CD4-positive, alpha-beta T cell treated with Interleukin-12 subunit alpha and Interleukin-12 subunit beta, for 1 hour (primary cell): ENCODE measurements around the gene MTCP1.

Experiments used
- DNase-seq: peaks from one replicate; pipeline ENCODE4 v3.0.0-alpha.2; 2020

The MTCP1 gene

DNA sequence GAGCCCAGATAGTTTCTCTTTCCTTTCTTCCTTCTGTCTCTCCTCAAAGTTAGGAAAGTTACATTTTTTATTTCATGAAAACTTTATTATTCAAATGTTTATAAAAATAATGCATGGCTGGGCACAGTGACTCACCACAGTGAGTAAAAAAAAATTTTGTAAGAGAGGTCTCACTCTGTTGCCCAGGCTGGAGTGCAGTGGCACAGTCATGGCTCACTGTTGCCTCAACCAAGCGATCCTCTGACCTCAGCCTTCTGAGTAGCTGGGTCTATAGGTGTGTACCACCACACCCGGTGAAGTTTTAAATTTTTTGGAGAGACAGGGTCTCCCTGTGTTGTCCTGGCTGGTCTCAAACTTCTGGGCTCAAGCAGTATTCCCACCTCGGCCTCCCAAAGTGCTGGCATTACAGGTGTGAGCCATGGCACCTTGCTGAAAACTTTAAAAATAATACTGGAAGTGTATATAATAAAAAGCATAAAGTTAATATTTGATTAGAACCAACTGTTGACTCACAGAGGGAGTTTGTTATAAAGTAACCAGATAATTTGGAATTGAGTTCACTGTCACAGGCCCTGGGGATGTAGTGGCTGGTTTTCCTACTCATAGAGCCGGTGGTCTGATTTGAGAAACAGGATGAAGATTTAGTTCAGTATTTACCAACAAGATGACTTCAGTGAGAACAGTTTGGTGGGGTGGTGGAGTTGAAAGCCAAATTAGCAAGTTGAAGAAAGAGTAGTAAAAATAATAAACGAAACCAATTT, 18.0 kb downstream of the MTCP1 start:
- no peak for DNase-seq

DNA sequence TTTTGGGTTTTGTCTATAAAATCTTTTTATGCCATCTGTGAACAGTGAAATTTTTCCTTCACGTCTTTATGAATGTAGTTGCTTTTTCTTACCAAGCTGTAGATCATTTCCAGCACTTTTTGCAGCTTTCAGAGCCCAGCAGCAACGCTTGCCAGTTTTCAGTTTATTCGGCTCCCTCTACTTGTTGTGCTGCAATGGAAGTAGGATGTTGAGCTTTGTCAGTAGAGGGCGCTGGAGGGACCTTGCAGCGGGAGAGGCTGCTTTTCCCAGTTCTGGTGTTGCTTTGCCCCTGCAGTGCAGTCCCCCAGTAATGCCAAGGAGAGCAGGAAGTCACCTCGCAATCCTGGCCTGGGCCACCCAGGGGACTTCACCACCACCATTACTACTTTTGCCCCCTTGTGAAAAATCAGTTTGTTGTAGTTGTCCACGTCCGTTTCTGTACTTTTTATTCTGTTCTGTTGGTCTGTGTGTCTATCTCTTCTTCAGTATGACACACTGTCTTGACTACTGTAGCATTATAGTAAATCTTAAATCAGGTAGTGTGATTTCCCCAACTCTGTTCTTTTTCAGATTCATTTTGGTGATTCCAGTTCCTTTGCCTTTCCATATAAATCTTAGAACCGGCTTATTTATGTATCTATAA, 21.8 kb downstream of the MTCP1 start:
- peak; percentile 58 for DNase-seq

DNA sequence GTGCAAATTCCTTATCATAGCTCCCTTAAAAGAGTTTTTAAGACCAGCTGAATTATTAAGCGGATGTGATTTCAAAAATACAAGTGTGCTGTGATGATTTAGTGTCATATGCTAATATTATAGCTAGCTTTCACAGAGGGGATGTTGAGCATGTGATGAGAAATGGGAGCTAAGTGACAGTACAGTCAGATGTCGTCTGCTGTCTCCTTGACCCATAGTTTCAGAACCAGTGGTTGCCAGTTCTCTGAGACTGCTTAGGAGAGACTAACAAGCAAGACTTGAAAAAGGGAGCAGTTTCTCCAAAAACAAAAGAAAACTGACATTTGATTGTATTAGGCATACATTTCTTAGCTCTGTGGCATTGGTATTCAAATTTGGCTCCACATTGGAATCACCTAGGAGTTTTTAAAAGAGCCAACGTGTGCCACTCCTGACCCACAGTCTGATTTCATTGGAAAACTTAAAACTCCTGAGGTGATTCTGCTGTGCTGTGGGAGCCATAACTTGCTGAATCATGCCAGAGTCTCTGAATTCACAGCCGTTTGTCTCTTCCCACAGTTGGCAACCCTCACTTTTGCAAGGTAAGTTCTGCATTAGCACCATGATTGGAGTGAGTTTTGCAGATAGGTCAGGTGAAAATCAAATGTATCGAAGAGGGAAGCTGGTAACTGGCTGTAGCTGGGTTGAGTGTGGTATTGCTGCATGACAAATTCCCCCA, 24.0 kb downstream of the MTCP1 start:
- DNase-seq = no peak

DNA sequence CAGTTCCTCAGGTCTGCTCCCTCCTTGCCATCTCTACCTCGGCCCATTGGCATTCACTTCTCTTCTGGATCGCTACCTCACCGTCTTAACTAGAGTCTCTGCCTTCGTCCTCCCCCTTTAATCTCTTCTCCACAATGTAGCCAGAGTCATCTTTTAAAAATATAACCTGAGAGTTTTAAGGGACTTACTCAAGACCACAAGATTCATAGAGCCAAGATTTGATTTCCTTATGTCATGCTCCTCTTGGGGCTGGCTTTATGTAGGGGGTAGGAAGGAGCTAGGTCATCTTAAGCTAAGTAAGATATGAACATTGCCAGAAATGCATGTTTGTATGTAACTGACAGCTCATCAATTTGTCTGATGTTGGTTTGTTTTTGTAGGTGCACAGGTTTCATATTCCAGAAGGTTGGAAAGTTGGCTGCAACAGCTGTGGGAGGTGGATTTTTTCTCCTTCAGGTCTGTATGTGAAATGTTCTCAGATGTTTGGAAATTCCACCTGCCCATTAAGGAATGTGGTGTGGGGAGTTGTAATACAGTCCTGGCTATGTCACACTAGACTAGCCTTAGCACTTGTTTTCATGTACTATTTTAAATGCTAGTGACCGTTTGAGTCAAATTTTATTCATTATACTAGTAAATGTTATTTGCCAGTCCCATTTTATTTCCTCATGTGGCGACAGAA, 24.7 kb downstream of the MTCP1 start:
- no peak for DNase-seq

DNA sequence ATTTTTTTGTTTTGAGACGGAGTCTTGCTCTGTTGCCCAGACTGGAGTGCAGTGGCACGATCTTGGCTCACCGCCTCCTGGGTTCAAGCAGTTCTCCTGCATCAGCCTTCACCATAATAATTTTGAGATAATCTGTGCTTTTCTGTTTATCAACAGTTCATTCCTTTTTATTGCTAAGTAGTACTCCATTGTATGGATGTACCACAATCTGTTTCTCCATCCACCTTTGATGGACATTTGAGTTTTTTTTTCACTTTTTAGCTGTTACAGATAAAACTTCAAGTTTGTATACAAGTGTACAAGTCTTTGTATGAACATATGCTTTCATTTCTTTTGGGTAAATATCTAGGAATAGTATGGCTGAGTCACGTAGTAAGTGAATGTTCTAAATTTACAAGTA, 35.2 kb downstream of the MTCP1 start:
- DNase-seq = no peak

DNA sequence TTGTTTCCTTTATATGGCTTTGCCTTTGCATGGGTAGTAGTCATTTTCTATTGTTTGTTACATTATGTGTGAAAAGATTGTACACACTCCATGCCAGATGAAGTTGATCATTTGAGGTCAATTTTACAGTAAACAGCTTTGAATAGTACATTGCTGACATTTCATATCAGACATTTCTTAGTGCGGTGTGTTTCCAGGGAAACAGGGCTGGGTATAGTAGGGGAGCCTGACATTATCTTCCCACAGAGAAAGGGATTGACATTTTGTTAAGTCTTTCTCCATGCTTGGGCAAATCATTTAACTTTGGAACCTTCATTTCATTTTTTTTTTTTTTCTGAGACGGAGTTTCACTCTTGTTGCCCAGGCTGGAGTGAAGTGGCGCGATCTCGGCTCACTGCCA, 39.3 kb downstream of the MTCP1 start:
- DNase-seq = no peak

DNA sequence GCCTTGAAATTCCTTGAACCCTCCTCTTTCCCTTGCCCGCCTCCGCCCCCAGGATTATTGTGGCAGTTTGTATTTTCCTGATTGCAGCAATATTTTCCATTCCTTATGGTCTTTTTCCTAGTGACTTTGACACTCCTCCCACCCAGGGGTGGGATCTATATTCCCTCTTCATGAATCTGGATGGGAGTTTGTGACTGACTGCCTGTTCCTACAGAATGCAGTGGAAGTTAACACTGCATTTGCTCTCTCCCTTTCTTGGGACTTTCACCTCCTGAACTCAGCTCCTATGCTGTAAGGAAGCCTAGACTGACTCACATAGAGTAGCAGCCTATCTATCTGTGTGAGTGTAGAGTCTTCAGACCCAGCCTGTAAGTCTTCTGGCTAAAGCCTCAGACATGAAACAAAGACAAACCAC, 42.1 kb downstream of the MTCP1 start:
- no peak for DNase-seq

DNA sequence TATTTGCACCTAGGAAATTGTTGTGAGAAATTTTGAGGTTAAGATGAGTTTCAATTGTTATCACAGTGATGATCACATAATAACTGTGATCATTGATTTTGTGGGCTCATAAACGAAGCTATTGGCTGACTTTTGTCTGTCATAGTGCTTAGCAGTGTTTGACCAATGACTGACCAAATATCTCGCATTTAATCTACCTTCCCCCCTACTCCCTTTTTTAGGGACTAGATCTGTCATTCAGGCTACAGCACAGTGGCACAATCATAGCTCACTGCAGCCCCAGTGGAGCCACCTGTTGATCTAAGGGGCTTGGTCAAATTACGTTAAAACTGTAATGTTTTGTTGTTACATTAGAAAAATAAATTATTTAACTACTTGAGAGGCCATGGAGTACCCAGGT, 42.8 kb downstream of the MTCP1 start:
- DNase-seq = peak; percentile 13

DNA sequence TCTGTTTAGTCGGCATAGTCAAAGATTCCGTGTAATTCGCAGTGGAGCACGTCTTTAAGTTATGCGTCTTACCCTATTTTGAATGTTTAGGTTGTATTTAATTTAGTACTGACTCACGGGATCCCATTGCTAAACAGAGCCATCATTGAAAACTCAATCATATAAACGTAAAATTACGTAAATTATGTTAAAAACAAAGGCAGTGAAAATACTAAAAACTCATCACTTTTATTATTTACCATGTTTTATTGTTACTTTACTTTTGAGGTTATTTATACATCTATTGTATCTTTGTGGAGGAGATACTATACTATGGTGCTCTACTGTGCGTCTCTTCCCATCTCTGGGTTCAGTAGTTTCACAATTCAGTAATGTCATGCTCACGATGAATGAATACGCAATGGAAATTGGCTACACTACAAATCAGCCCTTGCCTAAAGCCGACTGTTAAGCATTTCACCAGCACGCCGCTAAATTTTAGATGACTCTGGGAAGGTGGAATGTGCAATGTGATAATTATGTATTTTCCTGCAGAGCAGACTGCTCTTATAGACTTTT, 43.3 kb downstream of the MTCP1 start:
- DNase-seq = peak; percentile 33

DNA sequence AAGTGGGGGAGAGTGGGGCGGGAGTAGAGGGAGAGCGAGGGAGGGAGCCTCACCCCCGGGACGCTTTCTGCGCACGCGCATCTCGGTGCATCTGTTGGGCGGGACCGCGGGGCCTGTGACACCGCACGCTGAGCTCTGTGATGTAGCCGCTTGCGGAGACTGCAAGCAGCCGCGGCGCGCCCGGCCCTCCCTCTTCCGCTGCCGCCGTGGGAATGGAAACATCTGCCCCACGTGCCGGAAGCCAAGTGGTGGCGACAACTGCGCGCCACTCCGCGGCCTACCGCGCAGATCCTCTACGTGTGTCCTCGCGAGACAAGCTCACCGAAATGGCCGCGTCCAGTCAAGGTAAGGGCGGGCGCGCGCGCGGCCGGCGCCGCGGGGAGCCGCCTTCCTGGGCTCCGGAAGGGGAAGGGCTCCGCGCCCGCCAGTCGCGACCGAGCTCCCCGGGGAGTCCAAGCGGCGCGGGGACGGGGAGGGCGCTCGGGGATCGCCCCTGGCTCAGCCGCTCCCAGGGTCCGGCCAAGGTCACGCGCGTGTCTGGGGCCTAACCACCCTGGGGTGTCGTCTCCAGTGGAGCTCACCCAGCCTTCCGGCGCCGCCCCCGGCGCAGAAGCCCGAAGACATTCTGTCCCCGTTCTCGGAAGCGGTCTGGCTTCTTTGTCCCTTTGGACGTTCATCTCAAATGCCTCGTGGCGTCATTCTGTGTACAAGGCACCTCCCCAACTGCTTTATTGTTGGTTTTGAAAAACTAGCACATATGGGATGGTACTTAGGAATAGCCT, 44.0 kb downstream of the MTCP1 start, which contains the start of gene FUNDC2:
TSS of gene FUNDC2 (plus strand) at position 118 of the 782 bp plus-strand sequence. CDS start at position 213, 95 bp downstream.
- peak; percentile 96 for DNase-seq

DNA sequence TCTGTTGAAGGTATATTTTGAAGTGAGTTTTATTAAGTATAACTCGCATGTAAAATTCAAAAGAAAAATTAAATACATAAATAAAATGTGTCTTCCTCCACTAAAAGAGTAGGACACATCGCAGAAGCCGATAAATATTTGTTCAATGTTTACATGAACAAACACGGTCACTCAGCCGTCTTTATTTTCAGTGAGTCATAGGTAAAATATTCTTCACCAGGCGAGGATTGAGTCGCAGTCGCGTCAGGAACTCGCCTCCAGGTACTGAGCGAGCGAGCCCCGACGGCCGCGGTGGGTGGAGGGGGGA, 44.6 kb downstream of the MTCP1 start:
- DNase-seq = no peak

DNA sequence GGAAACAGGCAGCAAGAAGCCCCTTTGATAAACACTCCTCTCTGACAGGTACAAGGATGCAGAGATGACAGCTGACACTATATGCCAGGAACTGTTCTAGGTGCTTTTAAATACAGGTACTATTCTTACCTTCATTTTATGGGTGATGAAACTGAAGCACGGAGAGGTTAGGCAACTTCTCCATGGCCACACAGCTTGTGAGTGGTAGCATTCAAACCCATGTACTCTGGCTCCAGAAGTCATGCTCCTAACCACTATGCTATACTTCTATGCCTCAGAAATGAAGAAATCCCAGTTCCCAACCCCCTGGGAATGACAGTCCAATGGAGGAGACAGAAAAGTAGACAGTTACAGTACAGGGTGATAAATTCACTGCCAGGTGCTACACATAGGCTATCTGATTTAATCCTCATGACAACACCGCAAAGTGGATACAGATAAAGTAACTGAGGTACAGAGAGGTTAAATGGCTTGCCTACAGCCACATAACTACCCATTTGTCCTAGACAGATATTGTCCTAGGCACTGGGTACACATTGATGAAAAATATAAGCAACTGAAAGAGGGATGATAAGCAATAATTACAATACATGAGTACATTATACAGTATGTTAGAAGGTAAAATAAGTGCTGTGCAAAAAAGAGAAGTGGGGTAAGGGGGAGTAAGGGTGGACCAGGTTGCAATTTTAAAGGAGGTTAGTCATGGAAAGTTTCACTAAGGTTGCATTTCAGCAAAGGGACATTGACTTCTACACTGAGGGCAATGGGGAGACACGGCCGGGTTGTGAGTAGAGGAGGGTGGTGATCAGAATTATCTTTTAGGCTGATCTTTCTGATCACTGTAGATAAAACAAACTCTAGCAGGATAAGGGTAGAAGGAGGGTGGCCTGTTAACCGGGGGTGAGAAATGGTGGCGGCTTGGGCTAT, 46.8 kb downstream of the MTCP1 start:
- no peak for DNase-seq

DNA sequence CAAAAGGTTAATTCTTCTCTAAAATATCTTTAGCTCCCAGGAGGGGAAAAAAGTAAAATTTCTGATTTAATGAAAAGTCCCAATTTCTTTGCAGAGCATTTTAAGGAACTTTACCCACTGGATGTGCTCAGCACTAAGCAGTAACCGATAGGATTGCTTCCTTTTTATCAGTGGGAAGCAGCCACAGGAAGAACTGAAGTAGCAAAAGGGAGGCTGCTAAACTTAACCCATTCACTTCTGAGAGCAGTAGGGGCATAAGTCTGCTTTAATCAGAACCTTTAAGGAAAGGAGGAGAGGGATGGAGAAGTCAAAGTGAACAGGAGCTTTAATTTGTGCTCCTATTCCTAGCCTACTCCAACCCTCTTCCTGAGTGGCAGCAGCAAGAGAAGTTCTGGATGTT, 48.4 kb downstream of the MTCP1 start, which contains the start of gene F8:
TSS of gene F8 (minus strand) at position 139 of the 400 bp plus-strand sequence. CDS start 171 bp downstream, outside the sequence.
- DNase-seq = no peak

DNA sequence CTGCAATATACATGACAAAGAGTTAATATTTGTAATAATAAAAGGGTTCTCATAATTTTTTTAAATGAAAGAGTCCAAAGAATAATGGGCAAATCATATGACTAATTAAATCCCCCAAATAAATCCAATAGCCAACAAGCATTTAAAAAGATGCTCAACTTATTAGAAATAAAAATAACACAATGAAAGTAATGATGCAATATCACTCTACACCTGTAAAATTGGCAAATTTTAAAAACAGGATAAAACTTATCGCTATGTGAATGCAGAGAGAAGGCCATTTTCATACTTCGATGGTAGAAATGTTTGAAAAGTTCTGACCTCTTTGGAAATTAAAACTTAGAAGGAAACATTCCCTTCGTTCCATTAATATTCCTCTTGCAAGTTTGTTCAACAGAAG, 50.3 kb downstream of the MTCP1 start:
- no peak for DNase-seq
